GM21423 (cell line): ENCODE results near the gene TPP1.

Experiments
- ATAC-seq: cut with Tn5 transposase; IDR thresholded peaks from one replicate; pipeline ENCODE4 v1.9.1; 2021; ENCODE audit warnings: mild to moderate bottlenecking, moderate library complexity; ENCODE audit not compliant: unreplicated experiment

TPP1 gene

GRCh38 chr11:6596239-6596877 lies 22.9 kb downstream of the TPP1 start:
- ATAC-seq = no peak

- ATAC-seq = no peak
Observed at GRCh38 chr11:6594142-6594768, 25.0 kb downstream of the TPP1 start.

- no peak for ATAC-seq
Observed at GRCh38 chr11:6588018-6588417, 31.2 kb downstream of the TPP1 start.

- ATAC-seq = no peak
Observed at GRCh38 chr11:6587360-6587953, 31.8 kb downstream of the TPP1 start.

GRCh38 chr11:6586434-6587359 lies 32.5 kb downstream of the TPP1 start:
- ATAC-seq = no peak

GRCh38 chr11:6584528-6584927 lies 34.7 kb downstream of the TPP1 start:
- no peak for ATAC-seq

GRCh38 chr11:6583584-6583983 lies 35.6 kb downstream of the TPP1 start:
- no peak for ATAC-seq

GRCh38 chr11:6579681-6580080 lies 39.5 kb downstream of the TPP1 start:
- no peak for ATAC-seq

- ATAC-seq = no peak
Observed at GRCh38 chr11:6578134-6578533, 41.1 kb downstream of the TPP1 start.

GRCh38 chr11:6576471-6577373 lies 42.5 kb downstream of the TPP1 start:
- ATAC-seq = no peak

GRCh38 chr11:6574816-6575715 lies 44.2 kb downstream of the TPP1 start:
- no peak for ATAC-seq

GRCh38 chr11:6572215-6572614 lies 47.0 kb downstream of the TPP1 start:
- no peak for ATAC-seq

- ATAC-seq = no peak
Observed at GRCh38 chr11:6571434-6572008, 47.7 kb downstream of the TPP1 start.

- no peak for ATAC-seq
Observed at GRCh38 chr11:6570691-6571427, 48.4 kb downstream of the TPP1 start.

- ATAC-seq = no peak
Observed at GRCh38 chr11:6569706-6570105, 49.5 kb downstream of the TPP1 start.

- ATAC-seq = no peak
Observed at GRCh38 chr11:6568191-6568918, 50.9 kb downstream of the TPP1 start.

- ATAC-seq = no peak
Observed at GRCh38 chr11:6567371-6567745, 51.9 kb downstream of the TPP1 start.
